Stimulated activated naive CD4-positive, alpha-beta T cell (primary cell): Measurements from ENCODE around the gene VN1R5.
A peak's percentile ranks its signal among the peaks of the same experiment; 100 is the strongest.
"Not testable (repeated sequence)": the region's sequence is repeated elsewhere in the genome, so short reads cannot be mapped to it uniquely, and the experiment has no call there.

Source experiments
- DNase-seq, 6 experiments: peaks; one replicate each; lab custom pipeline; 2025; lab: John Stamatoyannopoulos, UW

Gene VN1R5

GRCh38 chr1:247255772-247256171 lies at the start of gene VN1R5:
VN1R5 (plus strand) TSS chr1:247256072.
- DNase-seq = not testable (repeated sequence)

- no peak for DNase-seq
These were observed 46.5 kb upstream of the VN1R5 start for GRCh38 chr1:247209396-247209795.

- no peak for DNase-seq
These were observed 45.9 kb upstream of the VN1R5 start for GRCh38 chr1:247210062-247210375.

GRCh38 chr1:247210376-247211117 lies 45.3 kb upstream of the VN1R5 start:
- DNase-seq = peak; percentile 85 to 94 (median 88)

- DNase-seq = peak in 1 of 6 experiments; percentile 9
These were observed 44.5 kb upstream of the VN1R5 start for GRCh38 chr1:247211339-247211738.

- no peak for DNase-seq
These were observed 43.9 kb upstream of the VN1R5 start for GRCh38 chr1:247212012-247212411.

GRCh38 chr1:247212627-247213617 lies 43.0 kb upstream of the VN1R5 start:
- no peak for DNase-seq

GRCh38 chr1:247216261-247216660 lies 39.6 kb upstream of the VN1R5 start:
- no peak for DNase-seq

GRCh38 chr1:247218121-247218651 lies 37.7 kb upstream of the VN1R5 start:
- no peak for DNase-seq

GRCh38 chr1:247220280-247220679 lies 35.6 kb upstream of the VN1R5 start:
- not testable (repeated sequence) for DNase-seq

GRCh38 chr1:247222840-247223239 lies 33.0 kb upstream of the VN1R5 start:
- DNase-seq = no peak

- DNase-seq = no peak
These were observed 31.1 kb upstream of the VN1R5 start for GRCh38 chr1:247224822-247225221.

- no peak for DNase-seq
These were observed 27.7 kb upstream of the VN1R5 start for GRCh38 chr1:247228133-247228532.

- DNase-seq = no peak
These were observed 14.2 kb upstream of the VN1R5 start for GRCh38 chr1:247241691-247242090.

GRCh38 chr1:247243524-247244137 lies 12.2 kb upstream of the VN1R5 start:
- DNase-seq = no peak

- DNase-seq = no peak
These were observed 9.4 kb upstream of the VN1R5 start for GRCh38 chr1:247246325-247247115.

- DNase-seq = no peak
These were observed 8.3 kb upstream of the VN1R5 start for GRCh38 chr1:247247568-247247967.

- DNase-seq = no peak
These were observed 10.2 kb downstream of the VN1R5 start for GRCh38 chr1:247266053-247266452.

- no peak for DNase-seq
These were observed 12.6 kb downstream of the VN1R5 start for GRCh38 chr1:247268390-247269045.

- no peak for DNase-seq
These were observed 13.3 kb downstream of the VN1R5 start for GRCh38 chr1:247269133-247269532.

GRCh38 chr1:247270003-247270402 lies 14.1 kb downstream of the VN1R5 start:
- no peak for DNase-seq
